Activated naive CD4-positive, alpha-beta T cell treated with anti-CD3 and anti-CD28 coated beads for 36 hours (primary cell): ENCODE results near the gene DNAJC22. TPM values are rescaled to one million over a fixed set of nuclear protein-coding genes. Genes with fewer than 3 reads are reported as not detected.

Experiments used
- CTCF ChIA-PET: fragments of 350-600 bp; sonication (Branson Sonifier 250); formaldehyde crosslinking; loops from one replicate; lab custom pipeline; 2021; ENCODE audit warnings: antibody characterized with exemption; lab: Charles Lee
- DNase-seq: peaks from one replicate; pipeline ENCODE4 v3.0.0-alpha.2; 2020
- H3K27ac Mint-ChIP-seq: one replicate; pipeline ENCODE4 v1.8.0; 2021; ENCODE audit warnings: mild to moderate bottlenecking, mixed read lengths
- H3K27me3 Mint-ChIP-seq: one replicate; pipeline ENCODE4 v1.8.0; 2021; ENCODE audit warnings: low read depth, mixed read lengths
- H3K36me3 Mint-ChIP-seq: one replicate; pipeline ENCODE4 v1.8.0; 2021; ENCODE audit warnings: low read depth, mixed read lengths
- H3K4me1 Mint-ChIP-seq: one replicate; pipeline ENCODE4 v1.8.0; 2021; ENCODE audit warnings: low read depth, mixed read lengths
- H3K4me3 Mint-ChIP-seq: one replicate; pipeline ENCODE4 v1.8.0; 2021; ENCODE audit warnings: mild to moderate bottlenecking, moderate library complexity, mixed read lengths
- H3K9me3 Mint-ChIP-seq: one replicate; pipeline ENCODE4 v1.8.0; 2021; ENCODE audit warnings: mixed read lengths
- intact Hi-C: fragments of 100-400 bp; cut with micrococcal nuclease; formaldehyde crosslinking; loops from one replicate; pipeline ENCODE4 v1.15.1; 2023
- total RNA-seq, 2 experiments: library from RNA; stranded (reverse); gene quantifications; one replicate each; pipeline ENCODE4 v1.2.3, GENCODE V29; 2021

Gene DNAJC22
- total RNA-seq, 2 experiments from 2014 or later: not detected

DNA sequence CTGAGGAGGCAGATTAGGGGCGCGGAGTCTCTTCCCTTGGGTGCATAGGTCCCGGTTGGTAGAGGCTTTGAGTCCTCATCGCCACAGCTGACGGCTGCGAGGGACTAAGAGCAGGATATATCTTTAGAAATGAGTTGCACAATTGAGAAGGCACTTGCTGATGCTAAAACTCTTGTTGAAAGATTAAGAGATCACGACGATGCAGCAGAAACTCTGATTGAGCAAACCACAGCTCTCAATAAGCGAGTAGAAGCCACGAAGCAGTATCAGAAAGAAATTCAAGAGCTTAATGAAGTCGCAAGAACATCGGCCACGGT lies 42.7 kb downstream of the DNAJC22 start:
- intact Hi-C loops: loop anchor here (2.0 kb wide), 1 partner anchor 23 kb away; the partner anchor contains the start of gene SPATS2
- Mint-ChIP-seq H3K27ac (no peak overlapping the region), H3K9me3 (no peaks in the 10 kb centered on the region), H3K4me1 (peaks cover 4% of the 10 kb centered on the region), H3K36me3 (no peaks in the 10 kb centered on the region), H3K27me3 (no peaks in the 10 kb centered on the region), H3K4me3 (peak overlapping the region; percentile 45)
- no peak for DNase-seq
- CTCF ChIA-PET: interaction anchor here (0.6 to 1.6 kb wide), 6 partner anchors 21 to 451 kb away, joined by 3 to 5 read pairs (median 3); no protein-coding TSS in a partner anchor

DNA sequence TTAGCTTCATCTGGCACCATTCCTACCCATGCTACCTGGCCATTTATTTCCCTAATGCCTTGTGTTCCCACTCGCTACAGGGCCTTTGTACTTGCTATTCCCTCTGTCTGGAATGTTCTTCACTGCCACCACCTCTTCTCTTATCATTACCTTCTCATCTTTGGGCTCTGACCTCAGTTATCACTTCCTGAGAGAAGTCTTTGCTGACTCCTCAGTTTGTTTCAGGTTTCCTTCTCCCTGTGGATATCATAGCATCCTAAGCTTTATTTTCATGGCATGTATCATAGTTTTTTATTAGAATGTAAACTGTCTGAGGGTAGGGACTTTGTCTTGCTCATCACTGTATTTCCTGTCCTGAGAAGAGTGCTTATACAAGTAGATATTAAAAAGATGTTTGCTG lies 50.3 kb downstream of the DNAJC22 start:
- Mint-ChIP-seq H3K27me3 (no peaks in the 10 kb centered on the region), H3K9me3 (no peaks in the 10 kb centered on the region), H3K36me3 (no peaks in the 10 kb centered on the region), H3K4me3 (no peak overlapping the region), H3K4me1 (no peaks in the 10 kb centered on the region), H3K27ac (no peak overlapping the region)
- intact Hi-C loops: no loop called here
- CTCF ChIA-PET: interaction anchor here (0.6 to 1.5 kb wide), 5 partner anchors 8 to 248 kb away, joined by 3 to 6 read pairs (median 3); partner anchors contain the start of gene DNAJC22
- no peak for DNase-seq

DNA sequence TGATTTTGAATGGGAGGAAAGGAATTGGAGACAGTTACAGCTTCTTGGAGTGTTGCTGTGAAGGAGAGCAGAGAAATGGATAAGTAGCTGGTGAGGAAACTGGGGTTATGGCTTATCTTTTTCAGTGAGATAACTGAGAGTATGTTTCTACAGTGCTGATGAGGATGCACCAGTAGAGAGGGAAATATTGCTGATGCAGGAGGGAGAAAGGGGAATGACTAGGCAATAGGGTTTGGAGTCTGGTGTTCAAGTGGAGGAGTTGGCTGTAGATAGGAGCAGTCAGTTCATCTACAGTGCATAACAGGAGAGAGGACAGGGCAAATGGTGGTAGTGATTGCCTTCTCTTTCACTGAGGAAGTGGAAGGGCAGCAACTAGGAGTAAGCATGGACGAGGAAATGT lies 53.6 kb downstream of the DNAJC22 start:
- peaks cover 9% of the 10 kb centered on the region for H3K4me1 Mint-ChIP-seq
- intact Hi-C loops: no loop called here
- no peak overlapping the region for H3K27ac Mint-ChIP-seq
- no peak for DNase-seq
- no peak overlapping the region for H3K4me3 Mint-ChIP-seq
- no peaks in the 10 kb centered on the region for H3K36me3 Mint-ChIP-seq
- CTCF ChIA-PET: interaction anchor here (1.2 to 1.6 kb wide), 2 partner anchors 42 to 118 kb away, joined by 3 to 5 read pairs; no protein-coding TSS in a partner anchor
- no peaks in the 10 kb centered on the region for H3K27me3 Mint-ChIP-seq
- H3K9me3 Mint-ChIP-seq: no peaks in the 10 kb centered on the region

Other genes starting within 250 kb of the DNAJC22 start
- 10 to 100 TPM; 60.1 to 66.8 TPM for gene LMBR1L, start 236.0 kb upstream of the DNAJC22 start, total RNA-seq
- 1,000 to 10,000 TPM; 2,826 to 2,914 TPM for gene TUBA1B, start 215.5 kb upstream of the DNAJC22 start, total RNA-seq
- gene TUBA1A, start 157.8 kb upstream of the DNAJC22 start, total RNA-seq: 10 to 100 TPM; 47.4 to 49.1 TPM
- gene TUBA1C, start 81.8 kb upstream of the DNAJC22 start, total RNA-seq: 100 to 1,000 TPM; 214 to 227 TPM
- gene PRPH, start 51.7 kb upstream of the DNAJC22 start, total RNA-seq: not detected
- gene TROAP, start 23.6 kb upstream of the DNAJC22 start, total RNA-seq: 10 to 100 TPM; 67.4 to 68.8 TPM
- gene C1QL4, start 9.7 kb upstream of the DNAJC22 start, total RNA-seq: not detected
- gene SPATS2, start 20.6 kb downstream of the DNAJC22 start, total RNA-seq: 1 to 10 TPM; 8.7 to 9.6 TPM
- gene KCNH3, start 192.1 kb downstream of the DNAJC22 start, total RNA-seq: under 1 TPM; 0.57 to 0.91 TPM
- gene MCRS1, start 221.3 kb downstream of the DNAJC22 start, total RNA-seq: 10 to 100 TPM; 49.8 to 52.7 TPM